HepG2 (cell line): ENCODE measurements around the gene SLC18A2. TPM values are rescaled to one million over a fixed set of nuclear protein-coding genes. Genes with fewer than 3 reads are reported as not detected.

ENCODE experiments used
- ATAC-seq: fragments of 200-7000 bp; cut with Tn5 transposase; 3 replicates; pipeline ENCODE4 v1.9.1; 2020; ENCODE audit warnings: mild to moderate bottlenecking, moderate library complexity
- BruUV-seq: library from RNA; stranded (reverse); fragments of 400-500 nt; replicated peaks from 2 replicates; lab custom pipeline; 2021; lab: Mats Ljungman, UMichigan
- CTCF ChIA-PET: fragments of 300-600 bp; formaldehyde crosslinking; extraction: SDS; loops from one replicate; lab custom pipeline; 2021; ENCODE audit warnings: low total read pairs, inconsistent platforms, low intra/inter-chr PET ratio; lab: Yijun Ruan, JAX
- POLR2A ChIA-PET: fragments of 350-600 bp; sonication (Branson Sonifier 250); formaldehyde crosslinking; loops from one replicate; lab custom pipeline; 2020; ENCODE audit warnings: antibody characterized with exemption, inconsistent platforms; lab: Yijun Ruan, JAX
- DNase-seq: peaks from one replicate; pipeline ENCODE4 v3.0.0-alpha.2; 2015; ENCODE audit warnings: low spot score
- FAIRE-seq: peaks from 3 replicates; lab custom pipeline; 2011; peaks lifted over from hg19 to GRCh38; lab: Jason Lieb, UNC
- H2AFZ ChIP-seq: one replicate; pipeline ENCODE4 v1.6.1; 2011; ENCODE audit warnings: low read length, inconsistent platforms
- H3K27ac ChIP-seq: fragments of 300-600 bp; 3 replicates; pipeline ENCODE4 v1.8.0; 2011; ENCODE audit warnings: mixed run types, mild to moderate bottlenecking, mixed read lengths, low read length, inconsistent platforms; ENCODE audit not compliant: insufficient read depth; ENCODE audit errors: extremely low read length
- H3K27me3 ChIP-seq, 2 experiments: fragments of 200-600 bp in 1 of 2; 2 replicates in 1 of 2; 3 replicates in 1 of 2; pipeline versions ENCODE4 v1.6.0 to v1.8.0; 2011; ENCODE audit warnings: low read length in 2 of 2, mild to moderate bottlenecking in 2 of 2, moderate library complexity in 2 of 2, inconsistent platforms in 1 of 2; ENCODE audit not compliant: insufficient read depth in 2 of 2, control insufficient read depth in 1 of 2
- H3K36me3 ChIP-seq, 2 experiments: fragments of 200-600 bp in 1 of 2; replicated peaks in 1 of 2; 2 replicates in 1 of 2; 3 replicates in 1 of 2; pipeline versions ENCODE4 v1.5.1 to v1.8.0; 2011; ENCODE audit warnings: low read length in 2 of 2, inconsistent platforms in 1 of 2; ENCODE audit not compliant: insufficient read depth in 2 of 2, control insufficient read depth in 1 of 2
- H3K4me1 ChIP-seq: 2 replicates; pipeline ENCODE4 v1.5.1; 2012; ENCODE audit warnings: low read length, inconsistent platforms; ENCODE audit not compliant: insufficient read depth
- H3K4me2 ChIP-seq: 2 replicates; pipeline ENCODE4 v1.6.0; 2011; ENCODE audit warnings: low read depth, low read length, inconsistent platforms
- H3K4me3 ChIP-seq, 3 experiments: fragments of 200-600 bp in 1 of 3; sonication (generic), shearing (Covaris generic) in 1 of 3; replicated peaks in 1 of 3; 2 replicates each; pipeline ENCODE4 v1.5.1; 2011 to 2016; ENCODE audit warnings: low read length in 3 of 3, inconsistent platforms in 2 of 3, low read depth in 2 of 3, mild to moderate bottlenecking in 2 of 3, control low read depth in 1 of 3, mixed read lengths in 1 of 3; ENCODE audit not compliant: insufficient read depth in 1 of 3
- H3K79me2 ChIP-seq: one replicate; pipeline ENCODE4 v1.6.1; 2011; ENCODE audit warnings: low read length, inconsistent platforms; ENCODE audit not compliant: insufficient read depth
- H3K9ac ChIP-seq: 2 replicates; pipeline ENCODE4 v1.6.0; 2011; ENCODE audit warnings: mild to moderate bottlenecking, low read depth, low read length, inconsistent platforms; ENCODE audit not compliant: insufficient read depth
- H3K9me3 ChIP-seq: 2 replicates; pipeline ENCODE4 v1.5.1; 2012; ENCODE audit warnings: mild to moderate bottlenecking, low read length
- H4K20me1 ChIP-seq: 2 replicates; pipeline ENCODE4 v1.6.0; 2011; ENCODE audit warnings: inconsistent platforms, mild to moderate bottlenecking, low read length, moderate library complexity; ENCODE audit not compliant: insufficient read depth
- ATRX ChIP-seq: sonication (generic); formaldehyde crosslinking; IDR thresholded peaks from 2 replicates; pipeline ENCODE4 v1.4.0; 2020; ENCODE audit warnings: missing genetic modification reagents, borderline replicate concordance
- CBX2 ChIP-seq, 2 experiments: fragments of 200-600 bp in 1 of 2; sonication (generic); formaldehyde crosslinking in 1 of 2; IDR thresholded peaks; 2 replicates each; pipeline versions ENCODE4 v1.7.0 to v1.8.1; 2018 to 2022; ENCODE audit warnings: low read depth in 2 of 2, low read length in 1 of 2, mild to moderate bottlenecking in 1 of 2, missing genetic modification reagents in 1 of 2
- NR2F1 ChIP-seq, 2 experiments: fragments of 450-650 bp in 1 of 2; formaldehyde crosslinking in 1 of 2; IDR thresholded peaks; 2 replicates each; pipeline versions ENCODE4 v1.5.0 to v1.6.1; 2016 to 2020; ENCODE audit warnings: mild to moderate bottlenecking in 1 of 2, missing compliant biosample characterization in 1 of 2, missing genetic modification reagents in 1 of 2, moderate library complexity in 1 of 2
- SRSF9 ChIP-seq: fragments of 200-400 bp; formaldehyde crosslinking; IDR thresholded peaks from 2 replicates; pipeline ENCODE4 v1.6.1; 2018; ENCODE audit warnings: borderline replicate concordance, mild to moderate bottlenecking, low read depth, low read length; ENCODE audit not compliant: insufficient read depth, poor library complexity, severe bottlenecking
- TFDP2 ChIP-seq: sonication (generic); formaldehyde crosslinking; IDR thresholded peaks from 2 replicates; pipeline ENCODE4 v1.4.0; 2020; ENCODE audit warnings: missing genetic modification reagents
- XBP1 ChIP-seq: sonication (generic); formaldehyde crosslinking; IDR thresholded peaks from 2 replicates; pipeline ENCODE4 v1.5.0; 2020; ENCODE audit warnings: missing genetic modification reagents
- ZBED4 ChIP-seq: sonication (generic); formaldehyde crosslinking; IDR thresholded peaks from 2 replicates; pipeline ENCODE4 v1.4.0; 2020; ENCODE audit warnings: missing genetic modification reagents, borderline replicate concordance
- WGBS: methylation state at CpG from one replicate; pipeline ENCODE4 v1.1.6; 2017; ENCODE audit warnings: low lambda C conversion rate; 5-methylcytosine and 5-hydroxymethylcytosine counted together
- in situ Hi-C: cut with HindIII; loops from 2 replicates; pipeline ENCODE4 v1.10.0; 2017; ENCODE audit warnings: low pct_unique_long_range_greater_than_20kb; ENCODE audit not compliant: extremely low pct_ligation_motif_present
- intact Hi-C: fragments of 100-400 bp; cut with micrococcal nuclease; formaldehyde crosslinking; loops from one replicate; pipeline ENCODE4 v1.10.0; 2022; ENCODE audit not compliant: unreplicated experiment
- polyA plus RNA-seq, 8 experiments: library from polyadenylated mRNA; depleted of rRNA in 3 of 8; stranded (reverse) in 7 of 8; unstranded in 1 of 8; fragments of >200 nt; fragmentation: Illumina TruSeq in 4 of 8; extraction: Trizol in 4 of 8; gene quantifications; 2 replicates each; pipeline versions ENCODE4 v1.2.1 to v1.2.3, GENCODE V29; 2011 to 2016; ENCODE audit warnings: low read depth in 4 of 8, missing spikeins in 1 of 8, mixed read lengths in 1 of 8; ENCODE audit not compliant: insufficient read depth in 1 of 8
- total RNA-seq, 5 experiments: library from RNA; depleted of rRNA; stranded (reverse); fragments of >200 nt; fragmentation: Illumina TruSeq; extraction: Trizol; gene quantifications; 2 replicates each; pipeline ENCODE4 v1.2.3, GENCODE V29; 2016; ENCODE audit warnings: low read depth in 1 of 5
- TF ChIP-seq, protein P1 (sequence below): sonication (generic); formaldehyde crosslinking; IDR thresholded peaks from 2 replicates; pipeline ENCODE4 v1.4.0; 2020; ENCODE audit warnings: missing genetic modification reagents, borderline replicate concordance

Gene SLC18A2
- total and polyA plus RNA-seq, 2 of the 13 experiments (the other 11 are each of a cell fraction or from before 2014, with no cell fraction given): not detected

DNA sequence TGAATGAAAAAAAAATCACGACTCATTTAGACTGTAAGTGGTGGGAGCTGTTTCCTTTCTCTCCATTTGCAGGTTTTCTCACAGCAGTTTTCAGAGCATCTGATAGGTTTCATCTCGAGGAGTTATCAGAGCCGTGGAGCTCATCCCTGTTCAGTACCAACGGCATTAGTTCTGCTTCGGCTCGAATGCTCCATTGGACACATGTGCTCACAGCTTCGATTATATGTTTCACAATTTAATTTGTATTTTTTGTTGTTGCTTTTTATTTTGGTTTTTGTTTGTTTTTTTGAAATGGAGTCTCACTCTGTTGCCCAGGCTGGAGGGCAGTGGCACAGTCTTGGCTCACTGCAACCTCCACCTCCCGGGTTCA lies 1.5 kb downstream of the SLC18A2 start:
- H3K4me3 ChIP-seq: no peak overlapping the region
- CTCF ChIA-PET: no interaction called here
- TF ChIP-seq ATRX (CRISPR knock-in tag) (no peak), XBP1 (CRISPR knock-in tag) (no peak), CBX2 (IDR thresholded peaks at IDR 0.05; ENCODE audit: low read depth, low read length) (0 out of 2 replicates have a peak, but pooled peaks have one; percentile 52), CBX2 (CRISPR knock-in tag; IDR thresholded peaks at IDR 0.05; ENCODE audit: low read depth) (no peak)
- TF ChIP-seq, protein P1, sequence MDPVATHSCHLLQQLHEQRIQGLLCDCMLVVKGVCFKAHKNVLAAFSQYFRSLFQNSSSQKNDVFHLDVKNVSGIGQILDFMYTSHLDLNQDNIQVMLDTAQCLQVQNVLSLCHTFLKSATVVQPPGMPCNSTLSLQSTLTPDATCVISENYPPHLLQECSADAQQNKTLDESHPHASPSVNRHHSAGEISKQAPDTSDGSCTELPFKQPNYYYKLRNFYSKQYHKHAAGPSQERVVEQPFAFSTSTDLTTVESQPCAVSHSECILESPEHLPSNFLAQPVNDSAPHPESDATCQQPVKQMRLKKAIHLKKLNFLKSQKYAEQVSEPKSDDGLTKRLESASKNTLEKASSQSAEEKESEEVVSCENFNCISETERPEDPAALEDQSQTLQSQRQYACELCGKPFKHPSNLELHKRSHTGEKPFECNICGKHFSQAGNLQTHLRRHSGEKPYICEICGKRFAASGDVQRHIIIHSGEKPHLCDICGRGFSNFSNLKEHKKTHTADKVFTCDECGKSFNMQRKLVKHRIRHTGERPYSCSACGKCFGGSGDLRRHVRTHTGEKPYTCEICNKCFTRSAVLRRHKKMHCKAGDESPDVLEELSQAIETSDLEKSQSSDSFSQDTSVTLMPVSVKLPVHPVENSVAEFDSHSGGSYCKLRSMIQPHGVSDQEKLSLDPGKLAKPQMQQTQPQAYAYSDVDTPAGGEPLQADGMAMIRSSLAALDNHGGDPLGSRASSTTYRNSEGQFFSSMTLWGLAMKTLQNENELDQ (CRISPR knock-in tag): no peak
- 0 out of 2 replicates have a peak, but pooled peaks cover 7% of the 10 kb centered on the region for H3K4me1 ChIP-seq
- in situ Hi-C loops: no loop called here
- no peak overlapping the region for H3K4me2 ChIP-seq
- no peak overlapping the region for H3K9ac ChIP-seq
- intact Hi-C loops: no loop called here
- WGBS: 53% methylated on average over 8 of the region's 8 CpGs
- no peak overlapping the region for H3K27ac ChIP-seq
- H3K36me3 ChIP-seq: no peaks in the 10 kb centered on the region
- H2AFZ ChIP-seq: no peak overlapping the region
- POLR2A ChIA-PET: no interaction called here
- no peaks in the 10 kb centered on the region for H3K9me3 ChIP-seq
- ATAC-seq: no peak
- peaks cover 9 to 70% of the 10 kb centered on the region in 2 experiments; a peak in 4 of 5 replicates for H3K27me3 ChIP-seq
- H3K79me2 ChIP-seq: no peaks in the 10 kb centered on the region
- no peak for DNase-seq
- no peaks in the 10 kb centered on the region for H4K20me1 ChIP-seq
- BruUV-seq: no TSS peak
- no peak for FAIRE-seq

DNA sequence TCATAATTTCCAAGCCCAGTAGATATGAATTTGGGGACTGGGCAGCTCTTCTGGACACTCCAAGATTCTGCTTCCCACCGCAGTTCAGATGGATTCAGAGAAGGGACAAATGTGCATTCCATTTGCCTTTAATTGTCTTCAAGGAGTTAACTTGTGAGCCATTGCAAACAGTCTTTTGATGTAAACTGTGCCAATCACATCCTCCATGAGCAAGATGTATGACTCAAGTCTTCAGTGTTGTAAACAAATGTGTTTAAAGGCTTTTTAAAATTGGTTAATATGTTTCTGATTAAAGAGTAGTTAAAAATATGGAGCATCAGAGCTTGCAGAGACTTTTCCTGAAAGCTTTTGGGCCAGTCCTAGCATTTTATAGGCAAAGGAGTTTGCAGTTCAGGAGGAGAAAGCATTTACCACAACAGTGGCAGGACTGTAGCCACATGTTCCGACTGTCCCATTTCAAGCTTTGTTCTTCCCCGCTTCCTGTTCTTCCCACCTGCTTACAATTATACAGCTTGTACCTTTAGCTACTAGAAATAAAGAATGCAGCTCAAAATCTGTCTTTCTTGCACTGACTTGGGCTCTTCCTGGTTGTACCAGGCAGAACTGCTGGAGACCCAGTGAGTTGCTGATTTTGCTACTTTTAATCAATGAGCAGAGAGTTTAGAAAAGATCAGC lies 6.2 kb downstream of the SLC18A2 start:
- no peak for ATAC-seq
- intact Hi-C loops (no loop called here), in situ Hi-C loops (no loop called here)
- ChIA-PET POLR2A (no interaction called here), CTCF (no interaction called here)
- no peak for FAIRE-seq
- WGBS: 18% methylated on average over 3 of the region's 3 CpGs
- peaks cover 5 to 66% of the 10 kb centered on the region in 2 experiments; a peak in 4 of 5 replicates for H3K27me3 ChIP-seq
- H3K36me3 ChIP-seq: no peaks in the 10 kb centered on the region
- no peak overlapping the region for H3K4me3 ChIP-seq
- no peak overlapping the region for H2AFZ ChIP-seq
- H3K4me2 ChIP-seq: no peak overlapping the region
- BruUV-seq: no TSS peak
- no peak overlapping the region for H3K9ac ChIP-seq
- no peaks in the 10 kb centered on the region for H3K79me2 ChIP-seq
- DNase-seq: no peak
- H3K27ac ChIP-seq: no peak overlapping the region
- no peaks in the 10 kb centered on the region for H3K4me1 ChIP-seq
- H3K9me3 ChIP-seq: no peaks in the 10 kb centered on the region
- no peaks in the 10 kb centered on the region for H4K20me1 ChIP-seq
- no peak for TF ChIP-seq TFDP2 (CRISPR knock-in tag)
- no peak for TF ChIP-seq NR2F1 (CRISPR knock-in tag; IDR thresholded peaks at IDR 0.05)
- no peak for TF ChIP-seq SRSF9
- TF ChIP-seq ZBED4 (CRISPR knock-in tag): no peak
